NCI-H510A treated with DMSO at 0.1 percent for 48 hours (cell line): ENCODE data around the gene PLEKHO2.

Source experiments
- DNase-seq: peaks from one replicate; lab custom pipeline; 2025; lab: John Stamatoyannopoulos, UW

PLEKHO2 gene

DNA sequence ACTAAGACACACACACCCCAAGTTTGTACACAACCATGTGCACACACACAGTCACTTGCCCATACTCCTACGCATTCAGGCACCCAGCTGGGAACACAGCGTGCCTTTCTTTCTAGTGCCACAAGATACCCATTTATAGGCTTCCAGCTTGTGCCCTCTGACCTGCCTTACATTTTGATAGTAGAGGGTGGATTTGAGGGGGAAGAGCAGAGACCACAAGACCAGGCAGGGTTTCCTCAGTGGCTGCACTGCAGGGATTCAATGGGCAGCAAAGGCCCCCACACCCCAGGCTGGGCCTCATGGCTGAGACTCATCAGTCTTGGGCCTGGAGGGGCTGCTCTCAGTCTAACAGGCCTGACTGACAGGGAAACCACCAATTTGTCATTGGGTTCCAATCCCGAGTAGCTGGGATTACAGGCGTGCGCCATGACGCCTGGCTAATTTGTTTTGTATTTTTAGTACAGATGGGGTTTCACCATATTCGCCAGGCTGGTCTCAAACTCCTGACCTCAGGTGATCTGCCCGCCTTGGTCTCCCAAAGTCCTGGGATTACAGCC, 51.2 kb downstream of the PLEKHO2 start:
- no peak for DNase-seq

DNA sequence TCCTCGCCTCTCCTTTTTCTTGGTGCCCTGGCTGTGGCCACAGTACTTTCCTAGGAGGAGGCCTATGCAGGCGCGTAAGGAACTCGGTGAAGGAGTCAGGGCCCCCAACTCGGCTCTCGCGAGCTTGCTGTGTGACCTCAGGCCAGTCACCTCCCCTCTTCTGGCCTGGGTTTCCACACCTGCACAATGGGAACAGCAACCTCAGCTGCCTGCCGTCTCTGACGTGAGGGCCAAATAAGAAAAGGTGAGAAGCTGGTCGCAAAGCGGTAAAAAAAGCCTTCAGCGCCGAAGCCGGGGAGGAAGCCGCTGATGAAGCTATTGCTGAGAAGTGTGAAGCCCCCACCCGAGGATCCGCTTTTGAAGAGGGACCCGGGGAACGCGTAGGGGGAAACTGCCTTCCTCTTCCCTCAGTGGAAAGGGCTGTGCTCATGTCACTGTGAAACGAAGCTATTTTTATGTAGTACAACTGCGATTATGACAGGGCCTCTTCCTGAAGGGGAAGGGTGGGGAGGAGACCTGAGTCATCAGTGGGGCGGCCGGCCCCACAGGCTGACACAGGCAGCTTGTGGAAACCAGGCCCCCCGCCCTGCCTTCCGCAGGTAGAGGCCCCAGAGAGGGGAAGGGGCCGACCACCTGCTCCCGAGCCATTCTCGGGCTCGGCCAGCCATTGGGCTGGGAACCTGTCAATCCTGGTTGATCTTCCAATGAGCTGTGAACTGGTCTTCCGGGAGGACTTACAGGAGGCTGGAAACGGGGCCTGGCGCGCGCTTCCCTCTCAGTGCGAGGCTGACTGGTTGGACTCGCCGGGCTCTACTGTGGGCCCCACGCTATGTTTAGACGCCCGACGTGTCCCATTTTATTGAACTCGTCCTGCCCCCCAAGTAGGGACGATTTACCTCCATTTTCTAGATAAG, 52.0 kb downstream of the PLEKHO2 start:
- DNase-seq, result peak; percentile 80

DNA sequence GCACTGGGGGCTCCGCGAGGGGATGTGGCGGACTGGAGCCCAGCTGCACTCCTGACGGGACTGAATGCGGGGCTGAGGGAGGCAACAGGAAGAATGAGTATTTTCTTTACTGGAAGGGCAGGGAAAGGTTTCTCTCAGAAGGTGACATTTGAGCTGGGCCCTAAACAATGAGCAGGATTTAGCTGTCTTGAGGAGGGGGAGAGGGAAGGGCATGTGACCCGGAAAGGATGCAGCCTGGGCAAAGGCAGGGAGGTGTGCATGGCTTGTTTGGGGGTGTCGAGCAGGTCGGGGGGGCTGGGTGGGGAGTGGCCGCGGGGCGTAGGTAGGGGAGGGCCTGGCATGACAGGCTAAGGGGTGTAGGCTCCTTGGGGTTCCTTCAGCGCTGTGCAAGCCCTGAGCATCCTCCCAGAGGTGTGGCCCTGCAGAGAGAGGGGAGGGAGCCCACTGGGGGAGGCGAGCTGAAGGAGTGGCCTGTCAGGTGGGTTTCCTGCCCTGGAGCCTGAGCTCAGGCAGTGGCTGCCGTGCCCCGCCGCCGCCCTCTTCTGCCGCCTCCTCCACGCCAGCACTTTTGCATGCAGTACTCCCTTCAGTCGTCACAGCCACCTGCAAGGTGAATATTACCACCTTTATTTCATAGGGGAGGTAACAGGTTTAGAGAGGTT, 52.8 kb downstream of the PLEKHO2 start:
- DNase-seq, result peak; percentile 6

DNA sequence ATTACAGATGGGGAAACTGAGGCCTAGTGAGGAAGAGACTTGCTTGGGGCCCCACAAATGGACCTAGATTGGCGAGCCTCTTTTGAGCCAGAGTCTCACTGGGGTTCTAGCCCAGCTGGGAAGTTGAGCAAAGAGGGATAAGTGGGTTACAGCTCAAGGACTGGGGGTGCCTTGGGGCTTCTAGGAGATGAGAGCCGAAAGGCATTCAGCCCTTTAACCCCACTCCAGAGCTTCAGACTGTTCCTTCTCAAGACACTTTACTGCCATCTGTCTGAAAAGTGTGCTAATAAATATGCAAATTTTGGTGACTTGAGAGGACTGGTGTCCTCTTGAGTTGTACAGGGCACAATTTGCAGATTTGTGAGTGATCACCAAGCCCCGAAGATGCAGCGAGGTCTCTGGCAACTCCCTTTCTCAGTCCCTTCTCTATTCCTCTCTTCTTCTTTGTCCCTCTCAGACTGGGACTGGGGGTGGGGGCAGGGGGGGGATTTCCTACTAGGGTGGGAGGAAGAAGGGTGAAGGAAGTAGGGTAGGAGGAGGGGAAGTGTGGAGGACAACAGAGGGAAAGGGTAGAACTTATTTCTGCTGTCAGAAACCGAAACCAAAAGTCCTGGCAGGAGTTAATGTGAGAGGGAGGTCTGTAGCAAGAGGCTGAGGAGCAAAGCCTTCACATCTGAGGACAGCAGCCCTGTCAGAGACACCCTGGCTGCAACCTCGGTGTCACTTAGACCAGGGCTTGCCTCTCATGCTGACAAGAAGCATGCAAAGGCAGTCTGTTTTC, 53.8 kb downstream of the PLEKHO2 start:
- no peak for DNase-seq

DNA sequence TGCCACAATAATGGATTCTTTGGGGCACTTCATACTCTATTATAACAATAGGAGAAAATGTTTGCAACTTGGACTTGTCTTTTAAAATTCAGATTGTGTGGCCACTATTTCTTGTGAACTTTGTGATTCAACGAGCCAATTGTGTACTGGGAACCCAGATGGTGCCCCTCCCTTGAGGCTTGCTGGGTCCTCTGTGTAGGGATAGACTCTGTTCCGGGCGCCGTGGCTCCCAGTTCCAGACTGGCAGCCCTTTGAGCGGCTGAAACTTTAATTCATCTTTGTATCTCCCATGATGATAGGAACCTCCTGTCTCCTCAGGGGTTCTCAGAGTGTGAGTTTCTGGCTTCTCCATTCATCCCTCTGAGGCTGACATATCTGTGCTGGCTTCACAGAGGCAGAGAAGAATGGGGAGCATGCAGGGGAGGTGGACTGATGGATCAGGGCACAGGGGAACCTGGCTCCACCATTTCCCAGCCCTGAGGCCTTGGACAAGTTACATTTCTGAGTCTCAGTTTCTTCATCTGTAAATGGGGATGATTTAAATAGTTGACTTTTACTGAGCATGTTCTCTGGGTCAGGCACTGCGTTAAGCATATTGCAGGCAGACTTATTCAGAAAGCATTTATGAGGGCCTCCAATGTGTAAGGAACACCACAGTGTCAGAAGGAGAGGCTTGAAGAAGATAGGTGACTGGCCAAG, 54.8 kb downstream of the PLEKHO2 start:
- DNase-seq, result no peak

DNA sequence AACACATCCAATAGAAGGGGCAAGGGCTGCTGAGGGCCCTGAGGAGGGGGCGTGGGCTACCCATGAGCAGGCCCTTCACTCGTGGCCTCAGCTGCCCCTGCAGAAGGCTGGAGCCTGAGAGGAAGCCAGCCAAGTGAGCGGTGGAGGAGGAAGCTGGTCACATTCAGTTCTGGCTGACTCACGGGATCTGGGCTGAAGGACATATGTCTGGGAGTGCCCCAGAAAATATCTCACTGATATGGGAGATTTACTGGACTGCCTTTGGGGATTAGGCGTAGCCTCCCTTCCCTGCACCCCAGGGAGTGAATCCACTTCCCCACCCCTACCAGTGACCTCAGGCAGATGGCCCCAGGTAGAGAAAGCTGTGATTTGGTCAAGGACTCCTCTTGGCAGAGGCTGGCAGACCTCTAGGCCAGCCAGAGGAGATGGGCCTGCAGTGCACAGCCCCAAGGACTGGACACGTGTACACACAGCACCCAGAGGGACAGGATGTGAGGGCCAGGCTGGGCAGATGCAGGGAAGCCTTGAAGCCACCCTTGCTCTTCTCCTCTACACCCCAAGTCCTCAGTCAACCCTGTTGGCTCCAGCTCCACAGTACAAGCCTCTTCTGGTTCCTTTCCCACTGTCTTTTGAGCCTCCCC, 55.8 kb downstream of the PLEKHO2 start:
- DNase-seq, result no peak

DNA sequence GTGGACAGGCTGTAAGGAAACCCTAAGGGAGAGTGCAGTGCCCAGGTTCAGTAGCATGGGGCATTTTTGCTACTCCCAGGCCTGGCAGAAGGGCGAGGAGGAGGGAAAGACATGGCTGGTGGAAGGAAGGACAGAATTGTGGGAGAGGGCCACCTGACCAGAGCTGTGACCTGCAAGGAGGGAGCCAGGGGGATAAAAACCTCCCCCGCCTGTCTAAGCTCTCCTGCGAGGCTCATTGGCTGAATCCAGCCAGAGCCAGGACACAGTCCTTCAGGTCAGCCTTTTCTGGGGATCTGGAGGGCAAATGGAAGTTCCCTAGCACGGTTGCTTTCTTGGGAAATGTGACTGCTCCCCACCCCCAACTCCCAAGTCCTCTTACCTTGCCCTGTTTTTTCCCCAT, 56.7 kb downstream of the PLEKHO2 start:
- no peak for DNase-seq

DNA sequence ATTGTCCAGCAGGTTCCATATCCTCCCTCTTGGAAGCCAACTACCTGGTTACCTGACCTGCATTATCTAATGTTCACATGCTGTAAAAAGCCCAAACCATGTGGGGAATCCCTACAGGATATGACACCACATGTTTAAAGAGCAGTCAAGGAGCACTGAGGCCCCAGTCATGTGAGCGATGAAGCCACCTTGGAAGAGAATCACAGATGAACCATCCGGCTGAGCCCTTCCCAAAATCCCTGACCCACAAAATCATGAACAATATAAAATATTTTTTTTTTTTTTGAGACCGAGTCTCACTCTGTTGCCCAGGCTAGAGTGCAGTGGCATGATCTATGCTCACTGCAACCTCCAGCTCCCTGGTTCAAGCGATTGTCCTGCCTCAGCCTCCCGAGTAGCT, 59.4 kb downstream of the PLEKHO2 start:
- DNase-seq, result no peak

DNA sequence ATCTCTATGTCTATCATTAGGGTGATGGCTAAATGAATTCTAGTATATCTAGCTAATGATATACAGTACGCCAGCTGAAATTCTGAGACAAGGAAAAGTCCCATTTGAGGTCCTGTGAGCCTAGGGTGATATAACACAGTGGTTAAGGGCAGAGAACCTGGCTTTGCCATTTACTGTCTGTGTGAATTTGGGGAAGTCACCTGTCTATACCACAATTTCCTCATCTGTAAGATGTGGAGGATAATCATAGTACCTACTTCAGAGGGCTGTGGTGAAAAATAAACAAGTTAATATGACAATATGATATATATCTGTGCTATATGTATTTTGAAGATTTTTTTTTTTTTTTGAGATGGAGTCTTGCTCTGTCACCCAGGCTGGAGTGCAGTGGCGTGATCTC, 60.2 kb downstream of the PLEKHO2 start:
- no peak for DNase-seq

DNA sequence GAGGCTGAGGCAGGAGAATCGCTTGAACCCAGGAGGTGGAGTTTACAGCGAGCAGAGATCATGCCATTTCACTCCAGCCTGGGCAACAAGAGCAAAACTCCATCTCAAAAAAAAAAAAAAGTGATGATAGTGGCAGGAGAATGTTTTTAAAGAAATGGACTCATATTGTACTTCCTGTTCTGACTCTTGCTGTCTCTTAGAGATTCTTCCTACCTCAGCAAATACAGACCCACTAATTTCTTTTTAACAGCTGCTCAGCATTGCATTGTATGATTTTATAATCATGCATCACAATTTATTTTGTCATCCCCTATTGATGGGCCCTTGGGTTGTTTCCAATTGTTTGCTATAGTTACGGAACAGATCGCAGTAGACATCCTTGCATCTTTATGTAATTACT, 61.1 kb downstream of the PLEKHO2 start:
- DNase-seq, result no peak

DNA sequence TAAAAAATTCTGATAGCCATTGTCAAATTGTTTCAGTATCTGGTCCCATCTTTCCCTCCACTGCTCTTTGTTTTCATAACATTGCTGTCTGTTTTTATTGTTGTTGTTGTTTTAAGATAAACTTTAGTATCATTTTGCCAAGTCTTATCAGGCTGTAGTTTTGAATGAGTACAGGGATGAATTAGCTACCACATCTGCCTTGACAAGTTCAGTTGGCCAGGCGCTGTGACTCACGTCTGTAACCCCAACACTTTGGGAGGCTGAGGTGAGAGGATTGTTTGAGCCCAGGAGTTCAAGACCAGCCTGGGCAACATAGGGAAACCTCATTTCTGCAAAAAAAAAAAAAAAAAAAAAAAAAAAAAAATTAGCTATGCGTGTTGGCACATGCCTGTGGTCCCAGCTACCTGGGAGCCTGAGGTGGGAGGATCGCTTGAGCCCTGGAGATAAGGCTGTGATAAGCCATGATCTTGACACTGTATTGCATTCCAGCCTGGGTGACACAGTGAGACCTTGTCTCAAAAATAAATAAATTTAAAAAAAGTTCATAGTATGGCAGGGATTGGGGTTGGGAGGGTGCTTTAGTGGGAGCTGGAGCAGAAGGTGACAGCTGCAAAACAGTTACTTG, 61.7 kb downstream of the PLEKHO2 start:
- DNase-seq, result no peak

DNA sequence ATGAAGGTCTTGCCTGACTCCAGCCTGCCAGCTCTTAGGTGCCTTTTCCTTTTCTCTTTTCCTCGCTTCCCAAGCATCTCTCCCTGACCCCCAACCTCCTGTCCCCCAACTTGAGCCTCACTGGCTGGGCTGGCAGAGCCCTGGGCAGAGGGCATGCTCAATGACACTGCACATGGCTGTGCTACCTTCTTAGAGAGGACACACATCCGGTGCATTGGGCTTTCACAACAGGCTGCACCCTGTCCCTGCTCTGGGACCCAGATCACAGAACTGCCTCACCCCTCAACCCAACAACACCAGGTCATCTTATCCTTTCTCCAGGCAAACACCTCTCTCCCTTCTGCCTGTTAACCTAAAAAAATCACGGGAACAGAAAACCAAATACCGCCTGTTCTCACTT, 62.5 kb downstream of the PLEKHO2 start:
- DNase-seq, result no peak

DNA sequence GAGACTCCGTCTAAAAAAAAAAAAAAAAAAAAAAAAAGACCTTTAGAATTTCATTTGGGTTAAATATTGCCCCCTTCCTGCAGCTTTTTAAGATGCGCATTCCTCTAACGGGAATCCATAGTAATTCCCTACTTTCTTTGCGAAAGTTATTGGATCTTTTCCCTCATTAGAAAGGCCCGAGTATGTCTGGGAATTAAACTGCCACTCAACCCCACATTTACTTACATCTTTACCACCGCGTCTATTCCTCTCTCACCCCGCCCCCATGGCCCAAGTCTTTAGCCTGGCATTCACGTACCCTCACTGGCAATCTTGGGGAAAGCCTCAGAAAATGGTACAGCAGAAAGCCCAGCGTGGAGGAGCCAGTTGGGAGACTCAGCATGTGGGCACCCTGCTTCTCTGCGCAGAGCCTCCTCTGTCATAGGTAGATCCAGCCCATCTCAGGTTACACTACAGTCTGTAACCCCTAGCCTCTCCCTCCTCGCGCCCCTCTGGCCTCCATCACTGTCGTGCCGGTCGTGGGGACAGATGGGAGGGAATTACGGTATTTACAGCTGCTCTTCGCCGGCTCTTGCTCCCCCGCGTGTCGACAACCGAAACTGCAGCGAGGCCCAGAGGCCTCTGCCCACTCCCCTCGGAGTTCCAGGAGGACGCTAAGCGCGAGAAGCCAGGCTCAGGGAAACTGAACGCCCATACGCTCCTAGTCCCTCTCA, 63.6 kb downstream of the PLEKHO2 start:
- DNase-seq, result no peak

DNA sequence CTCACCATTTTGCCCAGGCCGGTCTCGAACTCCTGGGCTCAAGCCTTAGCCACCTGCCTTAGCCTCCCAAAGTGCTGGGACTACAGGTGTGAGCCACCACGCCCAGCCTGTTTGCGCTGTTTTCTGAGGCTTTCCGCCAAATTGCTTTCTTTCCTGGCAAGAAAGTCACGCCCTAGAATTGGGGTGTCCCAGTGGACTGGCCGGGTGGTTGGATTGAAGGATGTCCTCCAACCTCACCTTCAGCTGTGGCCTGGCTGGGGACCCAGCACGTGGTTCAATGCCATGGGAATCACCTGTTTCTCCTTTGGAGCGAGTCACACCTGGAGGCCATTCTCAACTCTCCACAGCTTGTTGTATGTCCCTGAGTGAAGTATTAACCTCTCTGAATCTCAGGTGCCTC, 64.2 kb downstream of the PLEKHO2 start:
- no peak for DNase-seq

DNA sequence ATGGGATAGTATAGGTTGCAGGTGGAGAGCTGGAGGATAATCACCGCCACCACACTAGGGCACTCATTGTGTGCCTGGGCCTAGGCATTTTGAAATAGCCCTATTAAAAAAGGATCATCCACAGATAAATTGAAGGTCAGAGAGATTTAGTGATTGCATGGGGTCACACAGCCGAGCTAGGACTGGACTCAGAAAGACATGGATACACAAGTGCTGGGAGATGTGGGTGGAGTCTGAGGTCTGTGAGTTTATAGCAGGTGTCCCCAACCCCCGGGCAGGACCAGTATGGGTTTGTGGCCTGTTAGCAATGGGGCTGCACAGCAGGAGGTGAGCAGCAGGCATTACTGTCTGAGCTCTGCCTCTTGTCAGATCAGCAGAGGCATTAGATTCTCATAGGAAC, 64.7 kb downstream of the PLEKHO2 start:
- no peak for DNase-seq

DNA sequence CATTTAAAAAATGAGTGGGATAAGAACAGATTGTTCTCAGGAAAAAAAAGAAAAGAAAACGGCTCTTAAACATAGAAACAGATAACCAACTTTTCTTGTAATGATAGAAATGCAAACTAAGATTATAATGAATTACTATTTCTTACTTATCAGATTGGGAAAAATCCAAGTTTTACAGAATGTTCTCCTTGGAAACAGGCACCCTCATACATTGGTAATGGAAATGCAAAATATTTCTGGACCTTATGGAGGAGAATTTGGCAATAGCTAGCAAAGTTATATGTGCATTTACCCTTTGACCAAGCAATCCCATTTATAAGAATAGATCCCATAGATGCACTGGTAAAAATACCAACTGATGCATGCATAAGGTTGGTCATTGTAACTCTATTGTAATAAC, 66.3 kb downstream of the PLEKHO2 start:
- DNase-seq, result no peak

DNA sequence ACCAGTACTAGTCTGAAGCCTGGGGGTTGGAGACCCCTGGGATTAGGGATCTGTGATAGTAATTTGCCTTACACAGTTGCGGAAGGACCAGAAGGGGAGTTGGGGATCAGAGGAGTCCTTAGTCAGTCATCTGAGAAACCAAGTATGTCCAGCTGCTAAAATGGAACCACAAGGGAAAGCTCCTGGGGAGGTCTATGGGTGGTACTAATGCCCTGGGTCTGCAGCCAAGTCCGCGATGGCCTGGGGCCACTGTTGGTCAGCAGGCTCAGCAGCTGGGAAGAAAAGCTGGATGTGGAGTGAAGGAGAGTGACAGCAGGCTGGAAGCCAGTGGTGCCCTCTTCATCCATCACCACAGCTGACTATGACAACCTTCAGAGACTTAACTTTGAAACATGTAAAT, 67.8 kb downstream of the PLEKHO2 start:
- no peak for DNase-seq

DNA sequence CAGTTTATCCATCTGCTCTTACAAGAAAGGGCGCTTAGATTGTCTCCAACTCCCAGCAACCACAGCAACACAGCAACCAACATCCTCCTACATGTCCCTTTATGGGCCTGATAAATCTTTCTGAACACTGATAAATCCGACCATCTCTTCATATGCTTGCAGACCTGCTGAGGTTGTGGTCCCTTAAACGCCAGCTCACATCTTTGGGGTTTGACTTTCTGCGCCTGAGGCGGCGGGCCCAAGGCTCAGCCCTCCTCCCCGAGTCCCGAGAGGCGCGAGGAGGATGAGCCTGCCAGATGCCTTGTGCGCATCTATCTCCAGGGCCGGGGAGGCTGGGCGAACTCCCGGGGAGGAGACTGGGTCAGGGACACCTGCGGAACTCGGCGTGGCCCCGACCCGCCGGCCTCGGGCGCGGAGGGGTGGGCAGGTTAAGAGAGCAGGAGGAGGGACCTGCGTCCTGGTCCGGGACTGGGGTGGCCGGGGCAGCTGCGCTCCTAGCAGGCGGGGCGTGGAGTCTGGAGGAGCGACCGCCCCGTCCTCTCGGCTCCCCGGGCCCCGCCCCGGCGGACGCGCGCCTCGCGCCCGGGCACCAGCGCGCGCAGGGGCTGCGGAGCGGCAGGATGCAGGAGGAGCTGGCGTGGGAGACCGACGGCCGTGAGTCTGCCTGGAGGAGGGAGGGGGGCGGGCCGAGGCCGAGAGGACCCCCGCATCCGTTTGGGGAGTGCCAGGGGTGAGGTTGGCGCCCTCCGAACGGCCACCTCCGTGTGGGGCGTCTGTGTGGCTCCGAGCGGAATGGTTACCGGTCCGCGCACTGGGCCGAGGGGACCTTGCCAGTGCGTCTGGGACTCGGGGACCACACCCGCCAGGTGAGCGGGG, 69.8 kb downstream of the PLEKHO2 start, which contains the start of gene ANKDD1A:
TSS of gene ANKDD1A (plus strand) at position 592 of the 876 bp plus-strand sequence. CDS start at position 621, 29 bp downstream.
- DNase-seq, result peak; percentile 65
